SU-DHL-6 (cell line): ENCODE data around the gene METRN.
"Not testable (repeated sequence)": the region's sequence is repeated elsewhere in the genome, so short reads cannot be mapped to it uniquely, and the experiment has no call there.

Source experiments
- EZH2phosphoT487 ChIP-seq: fragments of 200-600 bp; sonication (generic), shearing (Covaris generic); conservative IDR thresholded peaks from 2 replicates; pipeline ENCODE4 v1.6.1; 2018; ENCODE audit warnings: mild to moderate bottlenecking, antibody characterized with exemption, low read length, moderate library complexity, mixed read lengths
- TF ChIP-seq, protein P1 (sequence below): fragments of 200-600 bp; sonication (generic); IDR thresholded peaks from one replicate; pipeline ENCODE4 v1.5.1; 2017; ENCODE audit warnings: antibody characterized with exemption, mild to moderate bottlenecking, low read length, moderate library complexity; ENCODE audit not compliant: insufficient read depth, poor library complexity, severe bottlenecking

DNA sequence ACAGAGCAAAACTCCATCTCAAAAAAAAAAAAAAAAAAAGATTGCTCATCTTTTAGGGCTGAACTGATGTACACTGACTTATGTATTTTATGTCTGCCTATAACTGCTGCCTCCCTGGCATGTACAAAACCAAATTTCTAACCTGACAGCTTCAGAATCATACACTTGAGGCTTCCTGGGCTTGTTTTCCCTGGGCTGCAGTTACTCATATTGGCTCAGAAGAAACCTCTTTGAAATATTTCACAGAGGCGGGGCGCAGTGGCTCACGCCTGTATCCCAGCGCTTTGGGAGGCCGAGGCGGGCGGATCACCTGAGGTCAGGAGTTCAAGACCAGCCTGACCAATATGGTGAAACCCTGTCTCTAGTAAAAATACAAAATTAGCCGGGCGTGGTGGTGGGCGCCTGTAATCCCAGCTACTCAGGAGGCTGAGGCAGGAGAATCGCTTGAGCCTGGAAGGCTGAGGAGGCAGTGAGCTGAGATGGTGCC, 39.2 kb downstream of the METRN start:
- TF ChIP-seq, protein P1, sequence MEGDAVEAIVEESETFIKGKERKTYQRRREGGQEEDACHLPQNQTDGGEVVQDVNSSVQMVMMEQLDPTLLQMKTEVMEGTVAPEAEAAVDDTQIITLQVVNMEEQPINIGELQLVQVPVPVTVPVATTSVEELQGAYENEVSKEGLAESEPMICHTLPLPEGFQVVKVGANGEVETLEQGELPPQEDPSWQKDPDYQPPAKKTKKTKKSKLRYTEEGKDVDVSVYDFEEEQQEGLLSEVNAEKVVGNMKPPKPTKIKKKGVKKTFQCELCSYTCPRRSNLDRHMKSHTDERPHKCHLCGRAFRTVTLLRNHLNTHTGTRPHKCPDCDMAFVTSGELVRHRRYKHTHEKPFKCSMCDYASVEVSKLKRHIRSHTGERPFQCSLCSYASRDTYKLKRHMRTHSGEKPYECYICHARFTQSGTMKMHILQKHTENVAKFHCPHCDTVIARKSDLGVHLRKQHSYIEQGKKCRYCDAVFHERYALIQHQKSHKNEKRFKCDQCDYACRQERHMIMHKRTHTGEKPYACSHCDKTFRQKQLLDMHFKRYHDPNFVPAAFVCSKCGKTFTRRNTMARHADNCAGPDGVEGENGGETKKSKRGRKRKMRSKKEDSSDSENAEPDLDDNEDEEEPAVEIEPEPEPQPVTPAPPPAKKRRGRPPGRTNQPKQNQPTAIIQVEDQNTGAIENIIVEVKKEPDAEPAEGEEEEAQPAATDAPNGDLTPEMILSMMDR: not testable (repeated sequence)
- not testable (repeated sequence) for TF ChIP-seq EZH2phosphoT487
